GM18505 (cell line): ENCODE measurements around the gene KCNMA1.
"Not testable (repeated sequence)": the region's sequence is repeated elsewhere in the genome, so short reads cannot be mapped to it uniquely, and the experiment has no call there.

Experiments
- ATAC-seq: cut with Tn5 transposase; IDR thresholded peaks from one replicate; pipeline ENCODE4 v1.9.1; 2021; ENCODE audit not compliant: unreplicated experiment
- POLR2A ChIP-seq: IDR thresholded peaks from 4 replicates; pipeline ENCODE4 v1.6.1; 2011; ENCODE audit warnings: borderline replicate concordance; ENCODE audit not compliant: insufficient read depth, insufficient read length; ENCODE audit errors: extremely low read depth

KCNMA1 gene

DNA sequence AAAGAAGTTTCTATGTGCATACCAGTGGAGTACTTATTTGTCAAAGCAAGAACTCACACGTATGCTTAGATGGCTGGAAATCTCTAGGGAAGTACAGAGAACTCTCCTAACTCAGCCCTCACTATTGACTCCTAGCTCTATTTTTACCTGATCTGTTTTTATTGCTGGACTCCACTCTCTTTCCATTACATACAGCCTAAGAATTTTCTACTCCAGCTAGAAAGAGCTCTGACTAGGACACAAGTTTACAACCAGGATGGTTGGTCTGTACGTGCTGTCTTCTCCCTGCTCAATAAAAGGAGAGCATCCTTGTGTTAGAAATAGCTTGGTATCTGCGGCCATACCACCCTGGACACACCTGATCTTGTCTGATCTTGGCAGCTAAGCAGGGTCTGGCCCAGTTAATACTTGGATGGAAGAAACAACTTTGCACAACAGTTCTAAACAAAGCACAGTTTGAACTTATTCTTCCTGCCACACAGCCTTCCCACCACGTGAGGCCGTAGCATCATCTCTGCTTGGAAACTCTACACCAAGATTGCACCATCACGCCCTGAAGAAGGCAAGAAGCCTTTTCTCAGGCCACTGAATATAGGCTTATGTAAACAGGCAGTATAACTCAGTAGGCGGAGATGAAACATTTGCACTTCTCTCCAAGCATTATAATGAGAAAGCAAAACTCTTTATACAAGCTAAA, 50.7 kb downstream of the KCNMA1 start:
- TF ChIP-seq POLR2A: no peak
- no peak for ATAC-seq

DNA sequence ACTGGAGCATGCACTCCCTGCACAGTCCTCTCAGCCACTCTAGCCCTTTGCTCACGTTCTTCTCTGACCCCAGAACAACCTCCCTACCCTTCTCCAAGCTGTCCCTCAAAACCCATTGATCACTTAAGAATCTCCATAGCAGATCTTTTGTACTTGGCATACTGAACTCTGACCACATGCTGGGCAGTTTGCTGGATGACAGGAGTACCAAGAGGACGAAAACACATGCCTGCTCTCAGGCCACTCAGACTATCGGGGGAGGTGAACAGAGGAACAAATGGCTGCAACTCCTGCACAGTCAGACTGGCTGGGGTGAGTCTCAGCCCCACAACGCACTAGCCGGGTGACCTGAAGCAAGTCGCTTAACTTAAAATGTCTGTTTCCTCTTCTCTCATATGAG, 52.7 kb downstream of the KCNMA1 start:
- ATAC-seq: no peak
- TF ChIP-seq POLR2A: no peak

DNA sequence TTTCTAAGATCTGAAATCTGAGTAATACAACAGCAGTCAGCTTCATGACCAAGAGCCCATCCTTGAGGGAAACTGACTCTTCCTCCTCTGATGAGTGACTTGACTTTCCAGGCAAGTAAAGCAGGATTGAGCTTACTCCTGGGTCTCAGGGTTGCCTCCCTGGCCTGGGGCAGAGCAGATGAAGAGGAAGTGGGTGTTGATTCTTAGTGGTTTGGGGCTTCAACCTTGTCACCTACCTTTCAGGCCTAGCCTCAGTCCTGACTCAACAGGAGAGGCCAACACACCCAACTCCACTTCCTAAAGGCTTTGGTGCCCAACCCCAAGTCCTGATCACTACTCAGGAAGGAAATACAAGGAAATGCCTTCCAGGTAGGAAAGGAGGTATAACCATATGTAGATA, 54.1 kb downstream of the KCNMA1 start:
- no peak for ATAC-seq
- no peak for TF ChIP-seq POLR2A

DNA sequence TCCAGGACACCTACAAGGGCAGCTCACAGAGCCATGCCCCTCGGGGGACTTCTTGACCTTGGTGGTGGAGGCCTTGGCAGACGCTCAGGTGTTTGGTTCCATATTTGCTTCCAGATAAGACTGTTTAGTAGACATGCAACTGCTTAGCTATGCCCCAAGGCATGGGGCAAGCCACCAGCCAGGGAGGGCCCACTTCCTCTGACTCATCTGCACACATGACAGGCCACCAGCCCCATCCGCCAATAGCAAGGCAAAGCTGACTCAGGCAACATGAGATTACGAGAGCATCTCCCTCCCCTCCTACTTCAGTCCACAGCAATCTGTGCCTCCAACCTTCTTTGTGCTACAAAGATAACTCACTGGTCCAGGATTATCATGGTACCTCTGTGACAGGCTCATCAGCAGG, 54.9 kb downstream of the KCNMA1 start:
- ATAC-seq: no peak
- TF ChIP-seq POLR2A: no peak

DNA sequence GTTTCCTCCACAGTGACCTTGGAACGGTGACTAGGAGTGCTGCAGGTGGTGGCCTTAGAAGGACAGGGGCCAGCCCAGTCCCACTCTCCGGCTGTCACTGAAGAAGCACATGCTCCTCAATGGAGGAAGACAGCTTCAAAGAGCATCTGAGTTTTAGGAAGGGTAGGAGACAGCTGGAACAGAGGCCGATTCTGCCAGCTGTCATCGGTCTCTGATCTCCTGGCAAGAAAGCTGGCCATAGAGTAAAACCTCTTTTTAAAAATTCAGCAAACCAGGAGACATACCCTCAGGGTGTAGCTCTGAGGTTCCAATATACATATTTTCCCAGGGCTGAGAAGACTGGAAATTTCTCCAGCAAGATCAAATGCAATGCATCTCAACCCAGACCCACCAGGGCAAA, 55.9 kb downstream of the KCNMA1 start:
- no peak for ATAC-seq

DNA sequence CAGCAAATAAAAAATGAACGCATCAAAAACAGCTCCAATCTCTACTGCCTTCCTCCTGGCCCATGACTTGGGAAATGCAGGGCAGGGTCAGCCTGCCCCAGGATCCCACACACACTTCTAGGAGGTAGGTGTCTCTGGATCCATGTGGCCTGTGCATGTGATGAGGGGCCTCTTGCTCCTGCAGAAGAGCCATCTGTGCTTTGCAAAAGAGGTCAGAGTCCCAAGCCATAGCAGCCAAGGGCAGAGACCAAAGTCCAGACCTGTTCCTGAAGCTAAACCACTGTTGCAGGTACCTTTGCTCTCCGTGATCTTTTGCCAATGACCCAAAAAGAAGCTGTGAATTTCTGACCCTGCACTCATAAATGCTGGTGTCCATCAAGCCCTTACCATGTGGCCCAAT, 57.1 kb downstream of the KCNMA1 start:
- ATAC-seq: no peak
- TF ChIP-seq POLR2A: no peak

More for the DNA sequence above, 55.9 kb downstream of the KCNMA1 start:
- TF ChIP-seq POLR2A: no peak

DNA sequence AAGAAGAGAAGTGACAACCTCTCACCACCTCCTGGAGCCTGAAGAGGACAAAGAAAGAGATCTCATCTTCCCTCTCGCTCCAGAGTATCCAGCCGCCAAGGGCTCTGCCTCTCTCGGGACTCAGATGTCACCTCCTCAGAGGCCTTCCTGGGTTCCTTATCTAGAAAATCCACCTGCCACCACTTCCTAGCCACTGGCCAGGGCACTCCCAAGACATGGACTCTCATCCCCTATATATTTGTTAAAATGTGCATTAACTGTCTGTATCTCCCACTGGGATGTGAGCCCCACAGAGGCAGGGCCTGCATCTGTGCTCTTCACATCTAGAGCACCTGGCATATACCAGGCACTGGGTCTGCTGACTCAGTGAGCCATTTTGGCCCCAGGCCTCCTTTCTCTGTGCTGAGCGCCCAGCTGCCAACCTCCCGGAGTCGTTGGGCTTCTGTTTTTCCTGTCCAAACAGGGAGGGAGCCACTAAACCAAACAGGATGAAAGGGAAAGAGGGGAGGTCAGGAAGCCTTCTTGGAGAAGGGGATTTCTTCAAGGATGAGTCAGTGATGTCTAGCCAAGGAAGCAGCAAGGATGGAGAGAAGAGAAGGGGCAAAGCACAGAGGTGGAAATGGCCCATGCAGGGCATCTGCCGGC, 58.9 kb downstream of the KCNMA1 start:
- no peak for ATAC-seq
- TF ChIP-seq POLR2A: no peak

DNA sequence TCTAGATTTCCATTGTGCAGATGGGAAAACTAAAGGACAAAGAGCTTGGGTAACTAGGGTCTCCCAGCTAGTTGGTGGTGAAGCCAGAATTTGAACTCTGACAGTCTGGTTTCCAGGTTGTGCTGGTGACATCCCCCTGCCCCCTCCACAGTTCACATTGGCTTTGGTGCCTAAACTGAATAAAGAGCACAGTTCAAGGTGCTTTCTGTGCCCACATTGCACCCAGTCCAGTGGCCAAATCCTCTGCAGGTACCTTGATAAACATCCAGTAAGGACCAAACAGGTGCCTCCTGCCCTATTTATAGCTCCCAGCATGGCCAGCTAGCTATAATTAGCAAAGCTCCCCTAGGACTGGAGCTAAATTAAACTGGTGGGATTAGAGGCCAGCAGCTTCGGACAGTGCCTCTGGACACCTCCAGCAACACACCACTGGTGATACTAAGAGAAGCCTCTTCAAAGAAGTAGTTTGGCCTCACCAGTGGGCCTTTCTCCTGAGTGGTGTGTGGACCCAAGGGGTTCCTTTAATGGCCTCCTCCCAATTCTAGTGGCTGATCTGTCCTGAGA, 59.9 kb downstream of the KCNMA1 start:
- no peak for ATAC-seq
- no peak for TF ChIP-seq POLR2A

DNA sequence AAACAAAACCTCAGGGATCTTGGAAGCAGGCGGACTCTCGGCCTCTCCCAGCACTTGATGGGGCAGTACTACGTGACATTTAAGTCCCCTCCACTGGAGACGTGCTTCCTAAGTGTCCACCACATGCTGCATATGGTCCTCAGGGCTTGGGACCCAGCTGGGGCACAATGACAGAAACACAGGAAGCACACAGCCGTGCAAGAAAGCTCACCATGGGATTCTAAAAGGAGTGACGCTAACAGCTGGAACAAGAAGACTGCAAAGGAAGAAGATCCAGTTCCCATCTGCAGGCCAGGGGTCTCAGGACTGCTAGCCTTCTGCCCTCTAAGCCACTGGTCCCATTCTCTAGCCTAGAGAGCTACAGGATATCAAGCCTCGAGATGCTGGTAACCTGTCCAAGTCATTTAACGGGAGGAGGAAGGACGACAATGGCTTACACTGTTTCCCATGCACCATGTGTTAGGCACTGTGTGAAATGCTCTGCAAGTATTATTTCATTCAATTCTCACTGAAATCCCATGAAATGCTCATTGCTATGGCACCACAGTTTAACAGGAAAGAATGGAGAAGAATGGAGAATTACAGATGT, 61.1 kb downstream of the KCNMA1 start:
- no peak for TF ChIP-seq POLR2A
- ATAC-seq: no peak

DNA sequence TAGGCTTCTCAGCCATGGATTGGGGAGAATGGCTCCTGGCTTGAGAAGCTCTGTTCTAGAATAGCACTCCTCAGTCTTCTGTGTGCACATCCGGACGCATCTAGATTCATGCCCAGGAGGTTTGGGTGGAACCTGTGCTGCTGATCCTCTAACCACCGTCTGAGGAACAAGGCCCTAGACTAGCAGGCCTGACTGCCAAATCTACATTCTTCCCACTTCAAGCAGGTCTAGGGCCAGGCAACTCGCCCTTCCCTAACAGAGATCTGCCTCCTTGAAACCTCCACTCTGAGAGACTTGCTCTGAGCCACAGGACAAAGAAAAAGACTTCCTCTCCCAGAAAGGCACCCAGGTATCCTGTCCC, 61.6 kb downstream of the KCNMA1 start:
- ATAC-seq: no peak
- TF ChIP-seq POLR2A: no peak

DNA sequence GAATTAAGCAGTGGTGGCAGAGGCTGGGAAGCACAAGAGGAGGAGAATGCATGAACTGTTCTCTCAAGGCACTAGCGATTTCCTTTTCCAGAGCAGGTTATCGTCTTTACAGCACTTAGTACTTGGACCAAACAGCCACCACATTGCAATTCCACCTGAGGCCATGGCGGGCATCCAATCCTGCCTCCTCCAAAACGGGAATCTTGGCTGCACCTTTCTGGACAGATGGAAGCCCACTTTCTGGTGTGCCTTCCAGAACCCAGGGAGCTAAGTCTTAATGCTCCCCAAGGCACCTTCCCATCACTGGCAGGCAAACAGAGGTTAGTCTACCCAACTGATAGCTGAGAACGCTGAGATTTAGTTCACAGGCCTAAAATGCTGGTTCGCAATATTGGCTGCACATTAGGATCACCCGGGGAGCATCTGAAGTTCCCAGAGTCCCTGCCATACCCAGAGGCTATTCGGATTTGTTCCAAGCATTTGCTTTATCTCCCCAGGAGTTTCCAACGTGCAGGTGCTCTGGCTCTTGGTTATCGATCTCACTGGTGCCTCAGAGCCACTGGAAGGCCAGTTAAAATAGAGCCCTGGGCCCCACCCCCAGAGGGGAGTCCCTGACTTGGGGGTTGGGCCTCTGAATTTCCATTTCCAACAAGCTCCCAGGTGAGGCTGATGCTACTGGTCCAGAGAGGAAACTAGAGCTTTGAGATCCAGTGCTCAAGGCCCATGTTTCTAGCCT, 62.2 kb downstream of the KCNMA1 start:
- ATAC-seq: no peak
- no peak for TF ChIP-seq POLR2A

DNA sequence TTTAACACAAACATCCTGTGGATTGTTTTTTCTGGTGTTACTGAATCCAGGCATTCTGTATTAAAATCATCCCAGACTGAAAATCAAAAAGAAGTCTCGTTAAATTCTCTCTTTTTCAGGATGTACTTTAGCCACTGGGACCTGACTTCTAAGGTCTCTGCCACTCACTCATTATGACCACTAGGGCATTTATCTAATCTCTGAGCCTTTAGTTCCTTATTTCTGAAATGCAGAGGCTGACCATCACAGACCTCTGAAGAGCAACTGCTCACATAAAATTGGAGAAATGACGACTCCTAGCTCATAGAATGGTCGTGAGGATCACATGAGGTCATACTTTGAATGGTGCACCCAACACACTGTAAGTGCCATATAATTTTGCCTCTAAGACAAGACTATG, 63.2 kb downstream of the KCNMA1 start:
- ATAC-seq: no peak
- TF ChIP-seq POLR2A: no peak

DNA sequence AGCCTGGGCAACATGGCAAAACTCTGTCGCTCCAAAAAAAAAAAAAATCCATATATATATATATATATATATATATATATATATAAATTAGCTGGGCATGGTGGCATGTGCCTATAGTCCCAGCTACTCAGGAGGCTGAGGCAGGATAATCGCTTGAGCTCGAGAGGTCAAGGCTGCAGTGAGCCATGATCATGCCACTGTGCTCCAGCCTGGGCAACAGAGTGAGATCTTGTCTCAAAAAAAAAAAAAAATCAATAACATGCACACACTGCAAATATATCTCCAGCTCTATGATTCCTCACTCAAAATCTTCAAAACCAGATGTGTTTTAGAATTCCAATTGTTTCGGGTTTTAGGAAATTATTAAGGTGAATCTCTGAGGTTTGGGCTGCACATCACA, 65.1 kb downstream of the KCNMA1 start:
- ATAC-seq: not testable (repeated sequence)
